HG02852 (cell line): ENCODE results near the gene USP8.
A peak's percentile ranks its signal among the peaks of the same experiment; 100 is the strongest.
"Not testable (repeated sequence)": the region's sequence is repeated elsewhere in the genome, so short reads cannot be mapped to it uniquely, and the experiment has no call there.

Experiments used
- ATAC-seq: cut with Tn5 transposase; IDR thresholded peaks from one replicate; pipeline ENCODE4 v1.9.1; 2021; ENCODE audit warnings: mild to moderate bottlenecking, moderate library complexity; ENCODE audit not compliant: unreplicated experiment

The USP8 gene

GRCh38 chr15:50438251-50438650, 14.0 kb downstream of the USP8 start:
- ATAC-seq = no peak

GRCh38 chr15:50440932-50441331, 16.7 kb downstream of the USP8 start:
- no peak for ATAC-seq

GRCh38 chr15:50452927-50453326, 28.7 kb downstream of the USP8 start:
- ATAC-seq = no peak

GRCh38 chr15:50458348-50459112, 34.3 kb downstream of the USP8 start:
- no peak for ATAC-seq

GRCh38 chr15:50463423-50464358, 39.5 kb downstream of the USP8 start:
- ATAC-seq = no peak

- ATAC-seq = no peak
Measured at GRCh38 chr15:50471072-50471471, 46.9 kb downstream of the USP8 start.

- no peak for ATAC-seq
Measured at GRCh38 chr15:50476143-50476542, 51.9 kb downstream of the USP8 start.

GRCh38 chr15:50484781-50485180, 60.6 kb downstream of the USP8 start:
- ATAC-seq = peak; percentile 57

- no peak for ATAC-seq
Measured at GRCh38 chr15:50485389-50485788, 61.2 kb downstream of the USP8 start.

- peak; percentile 48 for ATAC-seq
Measured at GRCh38 chr15:50487287-50487686, 63.1 kb downstream of the USP8 start.

- no peak for ATAC-seq
Measured at GRCh38 chr15:50493625-50494024, 69.4 kb downstream of the USP8 start.

- ATAC-seq = not testable (repeated sequence)
Measured at GRCh38 chr15:50494547-50494946, 70.3 kb downstream of the USP8 start.

GRCh38 chr15:50496692-50497091, 72.5 kb downstream of the USP8 start:
- ATAC-seq = no peak

- ATAC-seq = no peak
Measured at GRCh38 chr15:50500352-50500751, 76.1 kb downstream of the USP8 start.

GRCh38 chr15:50501815-50502214, 77.6 kb downstream of the USP8 start:
- no peak for ATAC-seq

GRCh38 chr15:50503144-50503543, 78.9 kb downstream of the USP8 start:
- ATAC-seq = no peak

GRCh38 chr15:50505656-50506055, 81.5 kb downstream of the USP8 start:
- ATAC-seq = not testable (repeated sequence)

GRCh38 chr15:50506121-50506520, 81.9 kb downstream of the USP8 start:
- ATAC-seq = no peak

GRCh38 chr15:50513001-50513400, 88.8 kb downstream of the USP8 start:
- ATAC-seq = no peak

- ATAC-seq = no peak
Measured at GRCh38 chr15:50519740-50520425, 95.7 kb downstream of the USP8 start.

GRCh38 chr15:50523851-50524251, 99.6 kb downstream of the USP8 start:
- ATAC-seq = no peak
